GM23338 (cell line): ENCODE data around the gene OR2M5. TPM values are rescaled to one million over a fixed set of nuclear protein-coding genes. Genes with fewer than 3 reads are reported as not detected.

Source experiments
- ATAC-seq: fragments of 200-7000 bp; cut with Tn5 transposase; 3 replicates; pipeline ENCODE4 v1.9.1; 2020
- DNase-seq: peaks from one replicate; pipeline ENCODE4 v3.0.0-alpha.2; 2015; ENCODE audit warnings: low spot score
- H2AFZ ChIP-seq: fragments of 200-600 bp; sonication (generic); 2 replicates; pipeline ENCODE4 v1.8.0; 2016; ENCODE audit warnings: antibody characterized with exemption, mild to moderate bottlenecking, moderate library complexity
- H3F3A ChIP-seq: fragments of 200-600 bp; sonication (generic); replicated peaks from 2 replicates; pipeline ENCODE4 v1.8.0; 2017; ENCODE audit warnings: antibody characterized with exemption, mixed run types, low read depth
- H3K27ac ChIP-seq: fragments of 200-600 bp; sonication (generic); 2 replicates; pipeline ENCODE4 v1.6.1; 2016; ENCODE audit warnings: low read depth
- H3K27me3 ChIP-seq: fragments of 200-600 bp; sonication (generic); 2 replicates; pipeline ENCODE4 v1.8.0; 2016; ENCODE audit warnings: mild to moderate bottlenecking, mixed run types, moderate library complexity; ENCODE audit not compliant: insufficient read depth
- H3K36me3 ChIP-seq: fragments of 200-600 bp; sonication (generic); 2 replicates; pipeline ENCODE4 v1.8.0; 2016; ENCODE audit warnings: mild to moderate bottlenecking; ENCODE audit not compliant: insufficient read depth
- H3K4me1 ChIP-seq: fragments of 200-600 bp; sonication (generic); 2 replicates; pipeline ENCODE4 v1.8.0; 2016; ENCODE audit warnings: mild to moderate bottlenecking, moderate library complexity; ENCODE audit not compliant: insufficient read depth
- H3K4me2 ChIP-seq: fragments of 200-600 bp; sonication (generic); 2 replicates; pipeline ENCODE4 v1.7.1; 2017; ENCODE audit warnings: mixed run types
- H3K4me3 ChIP-seq: fragments of 200-600 bp; sonication (generic); 2 replicates; pipeline ENCODE4 v1.6.1; 2016; ENCODE audit warnings: mixed run types
- H3K79me2 ChIP-seq: fragments of 200-600 bp; sonication (generic); replicated peaks from 2 replicates; pipeline ENCODE4 v1.8.0; 2017; ENCODE audit warnings: mild to moderate bottlenecking; ENCODE audit not compliant: insufficient read depth
- H3K9me2 ChIP-seq: fragments of 200-600 bp; sonication (generic); 2 replicates; pipeline ENCODE4 v1.8.0; 2017; ENCODE audit not compliant: insufficient read depth
- H4K20me1 ChIP-seq: fragments of 200-600 bp; sonication (generic); replicated peaks from 2 replicates; pipeline ENCODE4 v1.8.0; 2017; ENCODE audit warnings: mild to moderate bottlenecking; ENCODE audit not compliant: insufficient read depth
- H3K27ac Mint-ChIP-seq: 2 replicates; pipeline ENCODE4 v1.8.0; 2020; ENCODE audit warnings: inconsistent platforms, mild to moderate bottlenecking, moderate library complexity, mixed read lengths
- H3K27me3 Mint-ChIP-seq: 3 replicates; pipeline ENCODE4 v1.8.0; 2022; ENCODE audit warnings: low read depth, mild to moderate bottlenecking, moderate library complexity, mixed read lengths, inconsistent platforms; ENCODE audit not compliant: insufficient read depth, poor library complexity
- H3K36me3 Mint-ChIP-seq: 3 replicates; pipeline ENCODE4 v1.8.0; 2021; ENCODE audit warnings: low read depth, mild to moderate bottlenecking, inconsistent platforms, moderate library complexity, mixed read lengths
- H3K4me1 Mint-ChIP-seq: 3 replicates; pipeline ENCODE4 v1.8.0; 2020; ENCODE audit warnings: mild to moderate bottlenecking, inconsistent platforms, mixed read lengths
- H3K4me3 Mint-ChIP-seq: 3 replicates; pipeline ENCODE4 v1.8.0; 2021; ENCODE audit warnings: moderate library complexity, mild to moderate bottlenecking, inconsistent platforms, mixed read lengths
- H3K9me3 Mint-ChIP-seq: 3 replicates; pipeline ENCODE4 v1.8.0; 2020; ENCODE audit warnings: moderate library complexity, mild to moderate bottlenecking, inconsistent platforms, mixed read lengths
- CREB1 ChIP-seq: fragments of 250-450 bp; sonication (Bioruptor Pico); IDR thresholded peaks from 2 replicates; pipeline ENCODE4 v1.5.0; 2020; ENCODE audit warnings: low read depth, mild to moderate bottlenecking, moderate library complexity
- EZH2 ChIP-seq: fragments of 200-600 bp; sonication (generic); IDR thresholded peaks from one replicate; pipeline ENCODE4 v1.8.0; 2017; ENCODE audit warnings: antibody characterized with exemption, mild to moderate bottlenecking, low read depth; ENCODE audit not compliant: unreplicated experiment
- EZH2phosphoT487 ChIP-seq: fragments of 200-600 bp; sonication (generic); IDR thresholded peaks from one replicate; pipeline ENCODE4 v1.8.1; 2018; ENCODE audit warnings: antibody characterized with exemption; ENCODE audit not compliant: unreplicated experiment
- JUNB ChIP-seq: IDR thresholded peaks from one replicate; pipeline ENCODE4 v1.6.1; 2016; ENCODE audit warnings: antibody characterized with exemption; ENCODE audit not compliant: unreplicated experiment
- POLR2AphosphoS5 ChIP-seq: IDR thresholded peaks from 2 replicates; pipeline ENCODE4 v1.6.1; 2016; ENCODE audit warnings: antibody characterized with exemption, low read depth
- STAT1 ChIP-seq: IDR thresholded peaks from one replicate; pipeline ENCODE4 v1.6.1; 2016; ENCODE audit warnings: antibody characterized with exemption; ENCODE audit not compliant: unreplicated experiment
- ZNF114 ChIP-seq: fragments of 250-450 bp; sonication (Bioruptor Pico); IDR thresholded peaks from 2 replicates; pipeline ENCODE4 v1.5.0; 2020; ENCODE audit warnings: mild to moderate bottlenecking, moderate library complexity
- polyA plus RNA-seq: library from polyadenylated mRNA; unstranded; fragments of >200 nt; fragmentation: Nextera tagmentation; extraction: Ambion mirVana; gene quantifications from 2 replicates; pipeline ENCODE4 v1.2.1, GENCODE V29; 2016
- total RNA-seq: library from RNA; depleted of rRNA; stranded (reverse); fragments of >200 nt; shearing (Covaris generic); gene quantifications from 2 replicates; pipeline ENCODE4 v1.2.3, GENCODE V29; 2014
- TF ChIP-seq, protein P1 (sequence below): IDR thresholded peaks from 2 replicates; pipeline ENCODE4 v1.6.1; 2016; ENCODE audit warnings: antibody characterized with exemption
- TF ChIP-seq, protein P2 (sequence below): IDR thresholded peaks from one replicate; pipeline ENCODE4 v1.6.1; 2018; ENCODE audit warnings: antibody characterized with exemption; ENCODE audit not compliant: unreplicated experiment

The OR2M5 gene
- total and polyA plus RNA-seq, 2 experiments from 2014 or later = not detected

GRCh38 chr1:248098529-248098928 is 46.4 kb upstream of the OR2M5 start:
- no peaks in the 10 kb centered on the region for H3K4me1 Mint-ChIP-seq
- no peak overlapping the region for H3K4me3 Mint-ChIP-seq
- H3K27me3 Mint-ChIP-seq = peaks cover 5% of the 10 kb centered on the region
- Histone ChIP-seq H3K79me2 (no peaks in the 10 kb centered on the region), H3K4me3 (no peak overlapping the region), H3K36me3 (no peaks in the 10 kb centered on the region), H3K27me3 (no peaks in the 10 kb centered on the region), H3K9me2 (no peaks in the 10 kb centered on the region), H3K4me1 (no peaks in the 10 kb centered on the region), H3K4me2 (no peak overlapping the region), H2AFZ (no peak overlapping the region), H3F3A (no peaks in the 10 kb centered on the region), H3K27ac (no peak overlapping the region), H4K20me1 (no peaks in the 10 kb centered on the region)
- no peak overlapping the region for H3K27ac Mint-ChIP-seq
- H3K36me3 Mint-ChIP-seq = peaks cover 29% of the 10 kb centered on the region; the same call in 2 of the 3 replicates
- ATAC-seq (no peak), DNase-seq (no peak)
- no peak for TF ChIP-seq EZH2phosphoT487
- TF ChIP-seq JUNB = no peak
- TF ChIP-seq CREB1 (CRISPR knock-in tag) = no peak
- TF ChIP-seq EZH2 = no peak
- no peak for TF ChIP-seq ZNF114 (CRISPR knock-in tag)
- TF ChIP-seq POLR2AphosphoS5 = no peak
- TF ChIP-seq STAT1 = no peak
- TF ChIP-seq, protein P1, sequence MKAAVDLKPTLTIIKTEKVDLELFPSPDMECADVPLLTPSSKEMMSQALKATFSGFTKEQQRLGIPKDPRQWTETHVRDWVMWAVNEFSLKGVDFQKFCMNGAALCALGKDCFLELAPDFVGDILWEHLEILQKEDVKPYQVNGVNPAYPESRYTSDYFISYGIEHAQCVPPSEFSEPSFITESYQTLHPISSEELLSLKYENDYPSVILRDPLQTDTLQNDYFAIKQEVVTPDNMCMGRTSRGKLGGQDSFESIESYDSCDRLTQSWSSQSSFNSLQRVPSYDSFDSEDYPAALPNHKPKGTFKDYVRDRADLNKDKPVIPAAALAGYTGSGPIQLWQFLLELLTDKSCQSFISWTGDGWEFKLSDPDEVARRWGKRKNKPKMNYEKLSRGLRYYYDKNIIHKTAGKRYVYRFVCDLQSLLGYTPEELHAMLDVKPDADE = no peak
- peaks cover 90% of the 10 kb centered on the region for H3K9me3 Mint-ChIP-seq

GRCh38 chr1:248102847-248103246 is 42.1 kb upstream of the OR2M5 start:
- TF ChIP-seq, protein P2, sequence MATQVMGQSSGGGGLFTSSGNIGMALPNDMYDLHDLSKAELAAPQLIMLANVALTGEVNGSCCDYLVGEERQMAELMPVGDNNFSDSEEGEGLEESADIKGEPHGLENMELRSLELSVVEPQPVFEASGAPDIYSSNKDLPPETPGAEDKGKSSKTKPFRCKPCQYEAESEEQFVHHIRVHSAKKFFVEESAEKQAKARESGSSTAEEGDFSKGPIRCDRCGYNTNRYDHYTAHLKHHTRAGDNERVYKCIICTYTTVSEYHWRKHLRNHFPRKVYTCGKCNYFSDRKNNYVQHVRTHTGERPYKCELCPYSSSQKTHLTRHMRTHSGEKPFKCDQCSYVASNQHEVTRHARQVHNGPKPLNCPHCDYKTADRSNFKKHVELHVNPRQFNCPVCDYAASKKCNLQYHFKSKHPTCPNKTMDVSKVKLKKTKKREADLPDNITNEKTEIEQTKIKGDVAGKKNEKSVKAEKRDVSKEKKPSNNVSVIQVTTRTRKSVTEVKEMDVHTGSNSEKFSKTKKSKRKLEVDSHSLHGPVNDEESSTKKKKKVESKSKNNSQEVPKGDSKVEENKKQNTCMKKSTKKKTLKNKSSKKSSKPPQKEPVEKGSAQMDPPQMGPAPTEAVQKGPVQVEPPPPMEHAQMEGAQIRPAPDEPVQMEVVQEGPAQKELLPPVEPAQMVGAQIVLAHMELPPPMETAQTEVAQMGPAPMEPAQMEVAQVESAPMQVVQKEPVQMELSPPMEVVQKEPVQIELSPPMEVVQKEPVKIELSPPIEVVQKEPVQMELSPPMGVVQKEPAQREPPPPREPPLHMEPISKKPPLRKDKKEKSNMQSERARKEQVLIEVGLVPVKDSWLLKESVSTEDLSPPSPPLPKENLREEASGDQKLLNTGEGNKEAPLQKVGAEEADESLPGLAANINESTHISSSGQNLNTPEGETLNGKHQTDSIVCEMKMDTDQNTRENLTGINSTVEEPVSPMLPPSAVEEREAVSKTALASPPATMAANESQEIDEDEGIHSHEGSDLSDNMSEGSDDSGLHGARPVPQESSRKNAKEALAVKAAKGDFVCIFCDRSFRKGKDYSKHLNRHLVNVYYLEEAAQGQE = no peak
- Histone ChIP-seq H3K27me3 (no peaks in the 10 kb centered on the region), H4K20me1 (no peaks in the 10 kb centered on the region), H3K27ac (no peak overlapping the region), H2AFZ (no peak overlapping the region), H3K4me3 (no peak overlapping the region), H3K9me2 (no peaks in the 10 kb centered on the region), H3F3A (no peaks in the 10 kb centered on the region), H3K4me2 (no peak overlapping the region), H3K79me2 (no peaks in the 10 kb centered on the region), H3K4me1 (no peaks in the 10 kb centered on the region), H3K36me3 (no peaks in the 10 kb centered on the region)
- H3K4me1 Mint-ChIP-seq = no peaks in the 10 kb centered on the region
- ATAC-seq (no peak), DNase-seq (no peak)
- peaks cover 92% of the 10 kb centered on the region for H3K9me3 Mint-ChIP-seq
- H3K4me3 Mint-ChIP-seq = no peak overlapping the region
- peaks cover 21% of the 10 kb centered on the region; the same call in 2 of the 3 replicates for H3K36me3 Mint-ChIP-seq
- H3K27me3 Mint-ChIP-seq = peaks cover 5% of the 10 kb centered on the region
- no peak overlapping the region for H3K27ac Mint-ChIP-seq
